PC-9 (cell line): ENCODE data around the gene SEMA6B. TPM values are rescaled to one million over a fixed set of nuclear protein-coding genes. Genes with fewer than 3 reads are reported as not detected.
"Not testable (repeated sequence)": the region's sequence is repeated elsewhere in the genome, so short reads cannot be mapped to it uniquely, and the experiment has no call there.

Experiments used
- BruUV-seq: library from RNA; stranded (reverse); fragments of 400-500 nt; replicated peaks from 2 replicates; lab custom pipeline; 2021; lab: Mats Ljungman, UMichigan
- CTCF ChIA-PET: fragments of 300-600 bp; sonication (Branson Sonifier 250); formaldehyde crosslinking; loops from one replicate; lab custom pipeline; 2022; ENCODE audit warnings: antibody characterized with exemption; lab: Charles Lee
- POLR2A ChIA-PET: fragments of 300-600 bp; sonication (Branson Sonifier 250); formaldehyde crosslinking; loops from one replicate; lab custom pipeline; 2022; ENCODE audit warnings: antibody characterized with exemption; ENCODE audit not compliant: unreplicated experiment; lab: Charles Lee
- DNase-seq, 2 experiments: peaks; one replicate each; pipeline versions ENCODE4 v3.0.0 to v3.0.0-alpha.2; 2015 to 2022; ENCODE audit warnings: mixed read lengths in 1 of 2
- H2AFZ ChIP-seq: fragments of 200-600 bp; sonication (generic); 2 replicates; pipeline ENCODE4 v1.8.1; 2017; ENCODE audit warnings: antibody characterized with exemption
- H3F3A ChIP-seq: fragments of 200-600 bp; sonication (generic); 2 replicates; pipeline ENCODE4 v1.8.1; 2017; ENCODE audit warnings: antibody characterized with exemption, mild to moderate bottlenecking, low read depth; ENCODE audit not compliant: insufficient read depth
- H3K27ac ChIP-seq: fragments of 200-600 bp; sonication (generic); 2 replicates; pipeline ENCODE4 v1.6.1; 2016; ENCODE audit warnings: mixed run types
- H3K27me3 ChIP-seq: fragments of 200-600 bp; sonication (generic); 2 replicates; pipeline ENCODE4 v1.6.1; 2016; ENCODE audit warnings: low read depth, mixed run types; ENCODE audit not compliant: insufficient read depth
- H3K36me3 ChIP-seq: fragments of 200-600 bp; sonication (generic); 2 replicates; pipeline ENCODE4 v1.6.1; 2016; ENCODE audit warnings: low read depth, mixed run types
- H3K4me1 ChIP-seq: fragments of 200-600 bp; sonication (generic); replicated peaks from 2 replicates; pipeline ENCODE4 v1.6.1; 2016; ENCODE audit warnings: mixed run types; ENCODE audit not compliant: insufficient read depth
- H3K4me2 ChIP-seq: fragments of 200-600 bp; sonication (generic); 2 replicates; pipeline ENCODE4 v1.6.1; 2017; ENCODE audit warnings: mixed run types
- H3K4me3 ChIP-seq: fragments of 200-600 bp; sonication (generic); 2 replicates; pipeline ENCODE4 v1.6.1; 2016; ENCODE audit warnings: mixed run types
- H3K79me2 ChIP-seq: fragments of 200-600 bp; sonication (generic); 2 replicates; pipeline ENCODE4 v1.6.1; 2017; ENCODE audit warnings: low read depth, mixed run types
- H3K9me2 ChIP-seq: fragments of 200-600 bp; sonication (generic); 2 replicates; pipeline ENCODE4 v1.8.1; 2017; ENCODE audit warnings: mild to moderate bottlenecking; ENCODE audit not compliant: insufficient read depth
- H3K9me3 ChIP-seq: fragments of 200-600 bp; sonication (generic); 2 replicates; pipeline ENCODE4 v1.8.1; 2016; ENCODE audit warnings: low read depth; ENCODE audit not compliant: insufficient read depth
- H4K20me1 ChIP-seq: fragments of 200-600 bp; sonication (generic); 2 replicates; pipeline ENCODE4 v1.8.1; 2017; ENCODE audit not compliant: insufficient read depth
- CTCF ChIP-seq: fragments of 200-600 bp; sonication (generic); conservative IDR thresholded peaks from 2 replicates; pipeline ENCODE4 v1.6.1; 2017; ENCODE audit warnings: mixed run types, antibody characterized with exemption, mild to moderate bottlenecking, moderate library complexity
- EZH2 ChIP-seq: fragments of 200-600 bp; sonication (generic); IDR thresholded peaks from 2 replicates; pipeline ENCODE4 v1.8.0; 2017; ENCODE audit warnings: antibody characterized with exemption, low read depth
- intact Hi-C: fragments of 100-400 bp; cut with micrococcal nuclease; formaldehyde crosslinking; loops from one replicate; pipeline ENCODE4 v1.10.0; 2022; ENCODE audit not compliant: unreplicated experiment
- total RNA-seq: library from RNA; stranded (reverse); gene quantifications from 2 replicates; pipeline ENCODE4 v1.2.3, GENCODE V29; 2021

SEMA6B gene
- total RNA-seq, 1 experiment from 2014 or later = 3.3 TPM

- TF ChIP-seq EZH2 = no peak
- peak in 1 of 2 experiments; percentile 54 for DNase-seq
- H3K27me3 ChIP-seq = no peaks in the 10 kb centered on the region
- H3K4me2 ChIP-seq = peak overlapping the region; percentile 79
- no peaks in the 10 kb centered on the region for H3K4me1 ChIP-seq
- no peak overlapping the region for H3K27ac ChIP-seq
- no peak overlapping the region for H2AFZ ChIP-seq
- no peaks in the 10 kb centered on the region for H3K79me2 ChIP-seq
- H3K9me3 ChIP-seq = no peaks in the 10 kb centered on the region
- BruUV-seq = no TSS peak
- POLR2A ChIA-PET = no interaction called here
- no peaks in the 10 kb centered on the region for H4K20me1 ChIP-seq
- no peaks in the 10 kb centered on the region for H3K9me2 ChIP-seq
- intact Hi-C loops = no loop called here
- no peaks in the 10 kb centered on the region for H3F3A ChIP-seq
- H3K36me3 ChIP-seq = no peaks in the 10 kb centered on the region
- H3K4me3 ChIP-seq = peak overlapping the region; percentile 50; the same call in 1 of the 2 replicates
- CTCF ChIA-PET = interaction anchor here (0.6 kb wide), 1 partner anchor 140 kb away, joined by 7 read pairs; no protein-coding TSS in a partner anchor
Observed at GRCh38 chr19:4597975-4598671, 38.6 kb upstream of the SEMA6B start.

GRCh38 chr19:4597278-4597974, 37.9 kb upstream of the SEMA6B start:
- peak in 1 of 2 experiments; percentile 49 for DNase-seq
- Histone ChIP-seq H3K9me3 (no peaks in the 10 kb centered on the region), H3K9me2 (no peaks in the 10 kb centered on the region), H3F3A (no peaks in the 10 kb centered on the region), H3K27me3 (no peaks in the 10 kb centered on the region), H4K20me1 (no peaks in the 10 kb centered on the region), H3K27ac (no peak overlapping the region), H3K4me3 (no peak overlapping the region), H3K4me2 (no peak overlapping the region), H3K79me2 (no peaks in the 10 kb centered on the region), H3K4me1 (no peaks in the 10 kb centered on the region), H3K36me3 (no peaks in the 10 kb centered on the region), H2AFZ (no peak overlapping the region)
- TF ChIP-seq EZH2 = no peak
- TF ChIP-seq CTCF = no peak
- BruUV-seq = no TSS peak
- intact Hi-C loops = no loop called here
- ChIA-PET CTCF (interaction anchor here (0.6 kb wide), 1 partner anchor 141 kb away, joined by 7 read pairs; no protein-coding TSS in a partner anchor), POLR2A (interaction anchor here (0.6 kb wide), 1 partner anchor 98 kb away, joined by 5 read pairs; no protein-coding TSS in a partner anchor)

- Histone ChIP-seq H3K4me2 (no peak overlapping the region), H3K27ac (no peak overlapping the region), H3K79me2 (no peaks in the 10 kb centered on the region), H3F3A (no peaks in the 10 kb centered on the region), H3K36me3 (no peaks in the 10 kb centered on the region), H3K9me2 (no peaks in the 10 kb centered on the region), H2AFZ (no peak overlapping the region), H3K4me1 (no peaks in the 10 kb centered on the region), H3K27me3 (peaks cover 2% of the 10 kb centered on the region; the same call in 1 of the 2 replicates), H3K9me3 (no peaks in the 10 kb centered on the region), H4K20me1 (no peaks in the 10 kb centered on the region), H3K4me3 (no peak overlapping the region)
- intact Hi-C loops = no loop called here
- no TSS peak for BruUV-seq
- no peak for DNase-seq
- ChIA-PET CTCF (no interaction called here), POLR2A (no interaction called here)
- TF ChIP-seq CTCF (no peak), EZH2 (no peak)
Observed at GRCh38 chr19:4596033-4596904, 36.8 kb upstream of the SEMA6B start.

GRCh38 chr19:4595158-4595557, 35.7 kb upstream of the SEMA6B start:
- POLR2A ChIA-PET = interaction anchor here (0.6 kb wide), 1 partner anchor 123 kb away, joined by 5 read pairs; the partner anchor contains the start of gene HDGFL2
- H3K79me2 ChIP-seq, H3K4me2 ChIP-seq, H3K9me3 ChIP-seq, H3F3A ChIP-seq, H2AFZ ChIP-seq, DNase-seq, H3K9me2 ChIP-seq, CTCF ChIA-PET, intact Hi-C loops, H3K36me3 ChIP-seq, H3K27me3 ChIP-seq, H3K27ac ChIP-seq, H3K4me3 ChIP-seq, H3K4me1 ChIP-seq, BruUV-seq, H4K20me1 ChIP-seq: not testable (repeated sequence)
